H1 (cell line): ENCODE data around the gene SPOCK3. TPM values are rescaled to one million over a fixed set of nuclear protein-coding genes. Genes with fewer than 3 reads are reported as not detected.

Experiments
- CEBPB ChIP-seq: IDR thresholded peaks from 2 replicates; pipeline ENCODE4 v1.6.1; 2012; ENCODE audit warnings: low read depth, low read length
- RNF2 ChIP-seq: fragments of 200-900, 300-1000 bp; sonication (generic); IDR thresholded peaks from 2 replicates; pipeline ENCODE4 v1.7.1; 2016; ENCODE audit warnings: borderline replicate concordance, low read depth, mild to moderate bottlenecking, antibody characterized with exemption, low read length; ENCODE audit not compliant: poor library complexity, severe bottlenecking; ENCODE audit errors: missing control alignments
- TAF7 ChIP-seq: optimal IDR thresholded peaks from 2 replicates; pipeline ENCODE3; 2011; ENCODE audit warnings: low read depth, mild to moderate bottlenecking, inconsistent platforms, low read length, moderate library complexity, borderline replicate concordance
- YY1 ChIP-seq: IDR thresholded peaks from 2 replicates; pipeline ENCODE4 v1.6.1; 2011; ENCODE audit warnings: low read depth, mild to moderate bottlenecking, low read length
- ZNF274 ChIP-seq: IDR thresholded peaks from 2 replicates; pipeline ENCODE4 v1.7.0; 2012; ENCODE audit warnings: low read length, borderline replicate concordance; ENCODE audit errors: extremely low read depth
- polyA plus RNA-seq, 7 experiments: library from polyadenylated mRNA; depleted of rRNA in 3 of 7; stranded (reverse) in 5 of 7; unstranded in 2 of 7; fragments of >200 nt in 5 of 7; fragments of 200-250 nt in 2 of 7; gene quantifications; 1 replicate in 5 of 7; 2 replicates in 1 of 7; 4 replicates in 1 of 7; pipeline versions ENCODE4 v1.2.1 to v1.2.3, GENCODE V29; 2011 to 2013; ENCODE audit warnings: missing spikeins in 2 of 7, mixed read lengths in 2 of 7
- total RNA-seq: library from RNA; stranded (reverse); fragmentation: NEBNext Ultra II Directional; extraction: Animal tissue kit (Norgen Biotek cat#: 25700); gene quantifications from 2 replicates; pipeline ENCODE4 v1.2.1, GENCODE V29; 2021

The SPOCK3 gene
- total and polyA plus RNA-seq, 2 of the 8 experiments (the other 6 are each of a cell fraction or from before 2014, with no cell fraction given): 0.14 to 0.60 TPM

- TF ChIP-seq ZNF274 (no peak), CEBPB (no peak), RNF2 (no peak), TAF7 (no peak), YY1 (no peak)
- TF ChIP-seq, all 59 proteins: peak for 0
These were observed 292.7 kb downstream of the SPOCK3 start (continued) for GRCh38 chr4:166941629-166942028.
